Measurements from ENCODE around the gene OSBPL3. TPM values are rescaled to one million over a fixed set of nuclear protein-coding genes. Genes with fewer than 3 reads are reported as not detected.

OSBPL3 gene
- polyA plus RNA-seq, 1 donor from 2014 or later, result 0.26 TPM

DNA sequence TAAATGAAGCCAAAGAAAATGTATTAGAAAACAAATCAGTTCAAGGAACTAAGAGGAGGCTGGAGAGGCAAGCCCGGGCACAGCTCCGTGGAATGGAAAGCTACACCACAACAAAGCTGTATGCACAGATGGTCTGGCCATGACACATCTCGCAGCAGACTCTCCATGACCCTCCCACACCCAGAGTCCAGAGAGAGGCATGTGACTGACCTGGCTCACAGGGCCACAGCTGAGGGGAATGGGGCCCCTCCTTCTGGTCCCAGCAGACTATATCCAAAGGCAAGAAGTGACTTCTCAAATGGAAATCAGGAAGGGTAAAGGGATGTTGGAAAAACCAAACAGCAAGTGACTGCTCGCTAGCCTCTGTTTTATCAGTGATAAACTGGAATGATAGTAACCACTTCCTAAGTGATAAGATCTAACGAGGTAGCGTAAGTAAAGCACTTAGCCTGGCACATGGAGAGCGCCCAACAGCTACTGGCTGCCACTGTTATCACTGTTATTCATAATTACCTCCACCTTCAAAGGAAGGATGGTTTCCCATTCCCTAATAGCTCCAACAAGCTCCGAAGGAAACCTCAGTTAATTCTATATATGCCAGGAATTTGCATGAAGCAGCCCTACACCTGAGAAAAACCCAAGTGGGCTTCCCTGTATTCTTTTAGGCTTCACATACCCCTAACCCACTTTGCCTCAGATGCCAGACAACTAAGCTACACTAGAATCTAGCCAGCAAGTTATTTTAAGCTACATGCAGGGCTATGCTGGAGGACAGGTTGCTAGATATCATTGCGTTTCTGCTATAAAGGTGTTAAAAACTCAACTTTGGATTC, 8.4 kb downstream of the OSBPL3 start:
- no peak overlapping the region for H3K4me2 ChIP-seq (ENCODE audit: low read length)
- no peaks in the 10 kb centered on the region for H4K20me1 ChIP-seq (ENCODE audit: insufficient read depth)
- TF ChIP-seq, protein P1, sequence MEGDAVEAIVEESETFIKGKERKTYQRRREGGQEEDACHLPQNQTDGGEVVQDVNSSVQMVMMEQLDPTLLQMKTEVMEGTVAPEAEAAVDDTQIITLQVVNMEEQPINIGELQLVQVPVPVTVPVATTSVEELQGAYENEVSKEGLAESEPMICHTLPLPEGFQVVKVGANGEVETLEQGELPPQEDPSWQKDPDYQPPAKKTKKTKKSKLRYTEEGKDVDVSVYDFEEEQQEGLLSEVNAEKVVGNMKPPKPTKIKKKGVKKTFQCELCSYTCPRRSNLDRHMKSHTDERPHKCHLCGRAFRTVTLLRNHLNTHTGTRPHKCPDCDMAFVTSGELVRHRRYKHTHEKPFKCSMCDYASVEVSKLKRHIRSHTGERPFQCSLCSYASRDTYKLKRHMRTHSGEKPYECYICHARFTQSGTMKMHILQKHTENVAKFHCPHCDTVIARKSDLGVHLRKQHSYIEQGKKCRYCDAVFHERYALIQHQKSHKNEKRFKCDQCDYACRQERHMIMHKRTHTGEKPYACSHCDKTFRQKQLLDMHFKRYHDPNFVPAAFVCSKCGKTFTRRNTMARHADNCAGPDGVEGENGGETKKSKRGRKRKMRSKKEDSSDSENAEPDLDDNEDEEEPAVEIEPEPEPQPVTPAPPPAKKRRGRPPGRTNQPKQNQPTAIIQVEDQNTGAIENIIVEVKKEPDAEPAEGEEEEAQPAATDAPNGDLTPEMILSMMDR (IDR thresholded peaks at IDR 0.05; ENCODE audit: poor library complexity, severe bottlenecking), result no peak
- TF ChIP-seq, protein P2, sequence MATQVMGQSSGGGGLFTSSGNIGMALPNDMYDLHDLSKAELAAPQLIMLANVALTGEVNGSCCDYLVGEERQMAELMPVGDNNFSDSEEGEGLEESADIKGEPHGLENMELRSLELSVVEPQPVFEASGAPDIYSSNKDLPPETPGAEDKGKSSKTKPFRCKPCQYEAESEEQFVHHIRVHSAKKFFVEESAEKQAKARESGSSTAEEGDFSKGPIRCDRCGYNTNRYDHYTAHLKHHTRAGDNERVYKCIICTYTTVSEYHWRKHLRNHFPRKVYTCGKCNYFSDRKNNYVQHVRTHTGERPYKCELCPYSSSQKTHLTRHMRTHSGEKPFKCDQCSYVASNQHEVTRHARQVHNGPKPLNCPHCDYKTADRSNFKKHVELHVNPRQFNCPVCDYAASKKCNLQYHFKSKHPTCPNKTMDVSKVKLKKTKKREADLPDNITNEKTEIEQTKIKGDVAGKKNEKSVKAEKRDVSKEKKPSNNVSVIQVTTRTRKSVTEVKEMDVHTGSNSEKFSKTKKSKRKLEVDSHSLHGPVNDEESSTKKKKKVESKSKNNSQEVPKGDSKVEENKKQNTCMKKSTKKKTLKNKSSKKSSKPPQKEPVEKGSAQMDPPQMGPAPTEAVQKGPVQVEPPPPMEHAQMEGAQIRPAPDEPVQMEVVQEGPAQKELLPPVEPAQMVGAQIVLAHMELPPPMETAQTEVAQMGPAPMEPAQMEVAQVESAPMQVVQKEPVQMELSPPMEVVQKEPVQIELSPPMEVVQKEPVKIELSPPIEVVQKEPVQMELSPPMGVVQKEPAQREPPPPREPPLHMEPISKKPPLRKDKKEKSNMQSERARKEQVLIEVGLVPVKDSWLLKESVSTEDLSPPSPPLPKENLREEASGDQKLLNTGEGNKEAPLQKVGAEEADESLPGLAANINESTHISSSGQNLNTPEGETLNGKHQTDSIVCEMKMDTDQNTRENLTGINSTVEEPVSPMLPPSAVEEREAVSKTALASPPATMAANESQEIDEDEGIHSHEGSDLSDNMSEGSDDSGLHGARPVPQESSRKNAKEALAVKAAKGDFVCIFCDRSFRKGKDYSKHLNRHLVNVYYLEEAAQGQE (IDR thresholded peaks at IDR 0.05; ENCODE audit: borderline replicate concordance), result no peak
- no peak for TF ChIP-seq EZH2 (IDR thresholded peaks at IDR 0.05; ENCODE audit: borderline replicate concordance, insufficient read depth, low read length, poor library complexity, severe bottlenecking)
- H3F3A ChIP-seq (ENCODE audit: insufficient read depth, low read length, poor library complexity, severe bottlenecking), result no peaks in the 10 kb centered on the region
- no peak overlapping the region for H3K9ac ChIP-seq (ENCODE audit: low read length)
- H3K36me3 ChIP-seq (ENCODE audit: insufficient read depth, low read length), result no peaks in the 10 kb centered on the region
- no peaks in the 10 kb centered on the region for H3K9me2 ChIP-seq (ENCODE audit: insufficient read depth, low read length)
- no peak overlapping the region for H3K4me3 ChIP-seq (ENCODE audit: low read length)
- no peaks in the 10 kb centered on the region for H3K9me3 ChIP-seq (ENCODE audit: low read length)
- H3K27me3 ChIP-seq (ENCODE audit: insufficient read depth, low read depth, low read length), result no peaks in the 10 kb centered on the region
- no peak overlapping the region for H3K27ac ChIP-seq (ENCODE audit: low read length)
- H2AFZ ChIP-seq (ENCODE audit: low read depth, low read length), result no peak overlapping the region
- no peaks in the 10 kb centered on the region for H3K79me2 ChIP-seq (replicated peaks; ENCODE audit: insufficient read depth, low read length)

DNA sequence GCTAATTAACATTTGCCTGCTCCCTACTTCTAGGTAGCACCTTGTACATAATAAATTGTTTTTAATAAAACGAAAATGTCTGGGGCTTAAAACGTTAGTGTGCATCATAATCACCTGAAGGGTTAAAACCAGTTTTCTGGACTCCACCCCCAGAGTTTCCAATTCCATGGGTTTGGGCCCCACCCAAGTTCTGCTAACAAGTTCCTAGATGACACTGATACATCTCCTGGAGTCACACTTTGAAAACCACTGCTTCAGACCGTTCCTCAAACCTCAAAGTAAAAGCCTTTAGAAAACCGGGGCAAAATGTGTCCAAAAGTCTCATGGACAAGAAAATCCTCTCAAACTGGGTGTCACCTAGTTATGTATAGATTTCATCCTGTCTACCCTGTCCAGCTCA, 9.3 kb downstream of the OSBPL3 start:
- Histone ChIP-seq H3K9me3 (ENCODE audit: low read length) (no peaks in the 10 kb centered on the region), H3K79me2 (replicated peaks; ENCODE audit: insufficient read depth, low read length) (no peaks in the 10 kb centered on the region), H3F3A (ENCODE audit: insufficient read depth, low read length, poor library complexity, severe bottlenecking) (no peaks in the 10 kb centered on the region), H2AFZ (ENCODE audit: low read depth, low read length) (no peak overlapping the region), H3K4me3 (ENCODE audit: low read length) (no peak overlapping the region), H3K9ac (ENCODE audit: low read length) (no peak overlapping the region), H3K9me2 (ENCODE audit: insufficient read depth, low read length) (no peaks in the 10 kb centered on the region), H3K27me3 (ENCODE audit: insufficient read depth, low read depth, low read length) (no peaks in the 10 kb centered on the region), H3K36me3 (ENCODE audit: insufficient read depth, low read length) (no peaks in the 10 kb centered on the region), H3K4me2 (ENCODE audit: low read length) (no peak overlapping the region), H3K27ac (ENCODE audit: low read length) (no peak overlapping the region), H4K20me1 (ENCODE audit: insufficient read depth) (no peaks in the 10 kb centered on the region)
- TF ChIP-seq RAD21 (conservative IDR thresholded peaks at IDR 0.05) (no peak), SMC3 (conservative IDR thresholded peaks at IDR 0.05; ENCODE audit: poor library complexity) (no peak), MXI1 (conservative IDR thresholded peaks at IDR 0.05; ENCODE audit: poor library complexity, severe bottlenecking) (no peak), EZH2 (IDR thresholded peaks at IDR 0.05; ENCODE audit: borderline replicate concordance, insufficient read depth, low read length, poor library complexity, severe bottlenecking) (no peak), TAF1 (IDR thresholded peaks at IDR 0.05; ENCODE audit: low read depth) (no peak), EP300 (conservative IDR thresholded peaks at IDR 0.05; ENCODE audit: poor library complexity, severe bottlenecking) (no peak)
- TF ChIP-seq, protein P2 (IDR thresholded peaks at IDR 0.05; ENCODE audit: borderline replicate concordance), result no peak
- TF ChIP-seq, protein P1 (IDR thresholded peaks at IDR 0.05; ENCODE audit: poor library complexity, severe bottlenecking), result no peak

Data from neural cell (in vitro differentiated cells).